HUES48 (cell line): Measurements from ENCODE around the gene CPNE8.

Experiments
- H3K27ac ChIP-seq: one replicate; pipeline ENCODE4 v1.7.0; 2013; ENCODE audit warnings: low read depth, low read length, inconsistent platforms
- H3K27me3 ChIP-seq: 2 replicates; pipeline ENCODE4 v1.6.1; 2013; ENCODE audit warnings: mild to moderate bottlenecking, low read length; ENCODE audit not compliant: control insufficient read depth, insufficient read depth
- H3K36me3 ChIP-seq: 2 replicates; pipeline ENCODE4 v1.6.1; 2013; ENCODE audit warnings: low read length; ENCODE audit not compliant: control insufficient read depth, insufficient read depth
- H3K4me1 ChIP-seq: 2 replicates; pipeline ENCODE4 v1.6.1; 2013; ENCODE audit warnings: mild to moderate bottlenecking, low read length; ENCODE audit not compliant: control insufficient read depth, insufficient read depth
- H3K4me3 ChIP-seq: 2 replicates; pipeline ENCODE4 v1.5.1; 2013; ENCODE audit warnings: mild to moderate bottlenecking, low read depth, low read length
- H3K9ac ChIP-seq: 2 replicates; pipeline ENCODE4 v1.6.1; 2013; ENCODE audit warnings: mild to moderate bottlenecking, low read depth, low read length, moderate library complexity
- H3K9me3 ChIP-seq: 2 replicates; pipeline ENCODE4 v1.6.1; 2013; ENCODE audit warnings: low read length; ENCODE audit not compliant: control insufficient read depth, insufficient read depth

Gene CPNE8

DNA sequence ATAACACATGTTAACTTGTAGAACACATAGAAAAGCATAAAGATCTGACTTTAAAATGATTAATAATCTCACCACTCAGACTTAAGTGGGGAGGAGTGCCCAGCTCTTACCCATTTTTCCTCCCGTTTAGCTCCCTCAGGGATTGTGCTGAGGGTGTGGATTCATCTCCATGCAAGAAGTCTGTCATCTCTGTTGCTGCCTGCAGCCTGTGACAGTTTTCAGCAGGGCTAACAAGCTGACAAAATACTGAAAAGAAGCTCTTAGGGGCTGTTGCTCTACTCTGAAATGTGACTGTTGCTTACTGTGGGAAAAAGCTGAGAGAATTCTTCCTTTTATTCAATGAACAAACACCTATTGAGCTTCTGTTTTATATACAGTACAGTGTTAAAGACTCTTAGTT, 216.2 kb downstream of the CPNE8 start:
- Histone ChIP-seq H3K27me3 (no peaks in the 10 kb centered on the region), H3K9ac (no peak overlapping the region), H3K4me3 (no peak overlapping the region), H3K9me3 (no peaks in the 10 kb centered on the region), H3K36me3 (no peaks in the 10 kb centered on the region), H3K4me1 (no peaks in the 10 kb centered on the region), H3K27ac (no peak overlapping the region)

DNA sequence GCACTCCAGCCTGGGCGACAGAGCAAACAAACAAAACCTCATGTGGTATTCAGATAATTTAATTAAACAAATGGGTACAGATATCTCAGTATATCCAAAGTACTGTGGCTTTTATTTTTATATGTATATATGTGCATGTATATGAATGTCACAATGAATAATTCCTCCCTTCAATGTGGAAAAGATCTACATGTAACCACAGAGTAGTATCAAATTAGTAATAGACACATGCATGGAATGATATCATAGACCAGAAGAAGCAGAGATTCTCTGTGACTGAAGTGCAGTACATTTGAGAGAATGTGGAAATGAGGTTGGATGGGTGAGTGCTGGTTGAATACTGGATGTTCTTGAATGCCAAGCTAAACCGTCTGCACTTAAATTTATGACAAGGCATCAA, 222.9 kb downstream of the CPNE8 start:
- H3K9ac ChIP-seq: no peak overlapping the region
- no peak overlapping the region for H3K4me3 ChIP-seq
- no peak overlapping the region for H3K27ac ChIP-seq
- no peaks in the 10 kb centered on the region for H3K4me1 ChIP-seq
- no peaks in the 10 kb centered on the region for H3K36me3 ChIP-seq
- H3K9me3 ChIP-seq: no peaks in the 10 kb centered on the region
- H3K27me3 ChIP-seq: no peaks in the 10 kb centered on the region

- no peaks in the 10 kb centered on the region for H3K4me1 ChIP-seq
These were observed 235.9 kb downstream of the CPNE8 start for GRCh38 chr12:38669530-38669929.

GRCh38 chr12:38669081-38669480, 236.3 kb downstream of the CPNE8 start:
- Histone ChIP-seq H3K9ac (no peak overlapping the region), H3K9me3 (no peaks in the 10 kb centered on the region), H3K36me3 (no peaks in the 10 kb centered on the region), H3K27ac (no peak overlapping the region), H3K4me1 (no peaks in the 10 kb centered on the region), H3K27me3 (no peaks in the 10 kb centered on the region), H3K4me3 (no peak overlapping the region)

More at GRCh38 chr12:38669530-38669929, 235.9 kb downstream of the CPNE8 start:
- Histone ChIP-seq H3K4me3 (no peak overlapping the region), H3K27ac (no peak overlapping the region), H3K9ac (no peak overlapping the region), H3K9me3 (no peaks in the 10 kb centered on the region), H3K36me3 (no peaks in the 10 kb centered on the region), H3K27me3 (no peaks in the 10 kb centered on the region)

GRCh38 chr12:38666425-38666824, 239.0 kb downstream of the CPNE8 start:
- H3K4me3 ChIP-seq: no peak overlapping the region
- H3K36me3 ChIP-seq: no peaks in the 10 kb centered on the region
- H3K9me3 ChIP-seq: no peaks in the 10 kb centered on the region
- H3K27me3 ChIP-seq: no peaks in the 10 kb centered on the region
- no peaks in the 10 kb centered on the region for H3K4me1 ChIP-seq
- H3K27ac ChIP-seq: no peak overlapping the region
- no peak overlapping the region for H3K9ac ChIP-seq

- Histone ChIP-seq H3K9ac (no peak overlapping the region), H3K36me3 (no peaks in the 10 kb centered on the region), H3K27ac (no peak overlapping the region), H3K9me3 (no peaks in the 10 kb centered on the region), H3K27me3 (no peaks in the 10 kb centered on the region), H3K4me1 (no peaks in the 10 kb centered on the region), H3K4me3 (no peak overlapping the region)
These were observed 240.6 kb downstream of the CPNE8 start for GRCh38 chr12:38664661-38665269.

GRCh38 chr12:38662829-38663228, 242.6 kb downstream of the CPNE8 start:
- Histone ChIP-seq H3K9me3 (no peaks in the 10 kb centered on the region), H3K36me3 (no peaks in the 10 kb centered on the region), H3K9ac (no peak overlapping the region), H3K27me3 (no peaks in the 10 kb centered on the region), H3K4me1 (no peaks in the 10 kb centered on the region), H3K27ac (no peak overlapping the region), H3K4me3 (no peak overlapping the region)

GRCh38 chr12:38653650-38654049, 251.7 kb downstream of the CPNE8 start:
- Histone ChIP-seq H3K27me3 (no peaks in the 10 kb centered on the region), H3K27ac (no peak overlapping the region), H3K9me3 (no peaks in the 10 kb centered on the region), H3K4me3 (no peak overlapping the region), H3K9ac (no peak overlapping the region), H3K36me3 (no peaks in the 10 kb centered on the region), H3K4me1 (no peaks in the 10 kb centered on the region)

GRCh38 chr12:38648813-38649212, 256.6 kb downstream of the CPNE8 start:
- Histone ChIP-seq H3K9ac (no peak overlapping the region), H3K27me3 (no peaks in the 10 kb centered on the region), H3K4me1 (no peaks in the 10 kb centered on the region), H3K4me3 (no peak overlapping the region), H3K36me3 (no peaks in the 10 kb centered on the region), H3K27ac (no peak overlapping the region), H3K9me3 (no peaks in the 10 kb centered on the region)

DNA sequence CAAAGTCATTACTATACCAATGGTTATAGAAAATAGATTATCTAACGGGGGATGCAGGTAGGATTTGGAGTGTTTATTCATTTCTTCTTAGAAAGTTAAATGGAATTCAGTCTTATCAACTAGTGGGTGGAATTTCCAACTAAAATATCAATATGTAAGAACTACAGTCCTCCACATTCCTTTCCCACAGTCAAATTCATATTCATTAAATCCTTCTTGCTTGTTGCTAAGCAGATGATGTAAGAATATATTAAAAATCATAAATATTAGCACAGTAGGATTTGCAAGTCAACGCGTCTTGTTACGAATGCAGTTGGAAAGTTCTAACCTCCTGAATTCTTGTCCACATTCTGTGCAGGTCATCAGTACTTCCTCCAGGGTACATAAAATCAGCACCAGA, 259.2 kb downstream of the CPNE8 start:
- Histone ChIP-seq H3K27me3 (no peaks in the 10 kb centered on the region), H3K4me1 (no peaks in the 10 kb centered on the region), H3K27ac (no peak overlapping the region), H3K36me3 (no peaks in the 10 kb centered on the region), H3K9ac (no peak overlapping the region), H3K4me3 (no peak overlapping the region), H3K9me3 (no peaks in the 10 kb centered on the region)

DNA sequence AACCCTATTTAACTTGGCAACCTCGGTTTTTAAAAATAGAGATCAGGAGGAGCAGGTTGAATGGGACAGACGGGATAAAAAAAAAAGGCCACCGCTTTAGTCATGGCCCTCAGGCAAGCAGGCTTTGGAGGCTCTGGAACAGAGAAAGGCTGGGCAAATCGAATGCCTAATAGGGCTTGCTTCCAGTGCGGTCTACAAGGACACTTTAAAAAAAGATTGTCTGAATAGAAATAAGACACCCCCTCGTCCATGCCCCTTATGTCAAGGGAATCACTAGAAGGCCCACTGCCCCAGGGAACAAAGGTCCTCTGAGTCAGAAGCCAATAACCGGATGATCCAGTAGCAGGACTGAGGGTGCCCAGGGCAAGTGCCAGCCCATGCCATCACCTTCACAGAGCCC, 265.8 kb downstream of the CPNE8 start:
- H3K9ac ChIP-seq: no peak overlapping the region
- no peak overlapping the region for H3K27ac ChIP-seq
- no peaks in the 10 kb centered on the region for H3K36me3 ChIP-seq
- H3K27me3 ChIP-seq: no peaks in the 10 kb centered on the region
- H3K4me3 ChIP-seq: no peak overlapping the region
- no peaks in the 10 kb centered on the region for H3K4me1 ChIP-seq
- H3K9me3 ChIP-seq: no peaks in the 10 kb centered on the region

DNA sequence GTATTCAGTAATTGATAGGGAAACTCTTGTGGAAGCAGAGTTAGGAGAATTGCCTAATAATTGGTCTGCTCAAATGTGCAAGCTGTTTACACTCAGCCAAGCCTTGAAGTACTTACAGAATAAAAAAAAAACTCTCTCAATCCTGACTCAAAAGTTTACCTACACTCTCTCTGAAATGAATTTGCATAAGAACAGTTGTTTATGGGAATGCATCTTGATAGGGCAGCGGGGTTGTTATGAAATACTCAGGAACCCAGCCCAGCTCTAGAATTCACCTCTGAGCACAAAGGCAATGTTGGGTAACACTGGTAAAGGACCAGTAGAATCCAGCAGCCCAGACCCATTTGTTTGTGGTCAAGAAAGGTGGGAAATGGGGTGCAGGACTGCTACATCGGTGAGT, 267.0 kb downstream of the CPNE8 start:
- Histone ChIP-seq H3K27me3 (no peaks in the 10 kb centered on the region), H3K9me3 (no peaks in the 10 kb centered on the region), H3K4me3 (no peak overlapping the region), H3K9ac (no peak overlapping the region), H3K4me1 (no peaks in the 10 kb centered on the region), H3K36me3 (no peaks in the 10 kb centered on the region), H3K27ac (no peak overlapping the region)
